ENCODE data around the gene NIM1K. TPM values are rescaled to one million over a fixed set of nuclear protein-coding genes. Genes with fewer than 3 reads are reported as not detected.

NIM1K gene
- 0.25 TPM for polyA plus RNA-seq (2012; ENCODE audit: insufficient read depth, insufficient read length, low read depth)

- H3K36me3 ChIP-seq = no peaks in the 10 kb centered on the region
- no peaks in the 10 kb centered on the region for H3K4me1 ChIP-seq
- no peak for TF ChIP-seq CTCF (IDR thresholded peaks at IDR 0.05; ENCODE audit: low read depth, low read length)
- no peaks in the 10 kb centered on the region for H3K27me3 ChIP-seq
- DNase-seq = peak; percentile 88
- H3K4me3 ChIP-seq (ENCODE audit: low read depth, low read length) = peak within 1 kb of the TSS; percentile 76
- H3K9me3 ChIP-seq = no peaks in the 10 kb centered on the region
Measured at GRCh38 chr5:43191740-43192557, at the start of gene NIM1K. TSS of gene NIM1K (plus strand) at chr5:43192225. CDS start at chr5:43245776, 53,551 bp downstream.

DNA sequence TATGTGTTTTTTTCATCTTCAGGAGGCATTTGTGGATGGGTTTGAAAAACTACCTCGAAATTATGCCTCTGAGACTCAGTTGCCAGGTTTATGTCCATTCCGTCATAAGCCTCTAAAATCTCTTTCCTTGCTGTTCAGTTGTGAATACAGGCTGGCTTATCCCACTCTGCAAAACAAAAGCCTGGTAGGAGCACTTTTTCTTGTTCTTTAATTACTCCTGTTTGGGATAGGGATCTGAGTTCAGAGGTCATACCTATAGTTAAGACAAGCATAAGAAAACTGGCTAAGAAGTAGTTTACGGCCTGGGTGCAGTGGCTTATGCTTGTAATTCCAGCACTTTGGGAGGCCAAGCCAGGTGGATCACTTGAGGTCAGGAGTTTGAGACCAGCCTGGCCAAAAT, 47.0 kb upstream of the NIM1K start:
- H3K36me3 ChIP-seq = peaks cover 23% of the 10 kb centered on the region
- no peak for TF ChIP-seq CTCF (IDR thresholded peaks at IDR 0.05; ENCODE audit: low read depth, low read length)
- no peaks in the 10 kb centered on the region for H3K9me3 ChIP-seq
- H3K4me1 ChIP-seq = peaks cover 7% of the 10 kb centered on the region
- H3K27me3 ChIP-seq = no peaks in the 10 kb centered on the region
- no peak overlapping the region for H3K4me3 ChIP-seq (ENCODE audit: low read depth, low read length)
- no peak for DNase-seq

DNA sequence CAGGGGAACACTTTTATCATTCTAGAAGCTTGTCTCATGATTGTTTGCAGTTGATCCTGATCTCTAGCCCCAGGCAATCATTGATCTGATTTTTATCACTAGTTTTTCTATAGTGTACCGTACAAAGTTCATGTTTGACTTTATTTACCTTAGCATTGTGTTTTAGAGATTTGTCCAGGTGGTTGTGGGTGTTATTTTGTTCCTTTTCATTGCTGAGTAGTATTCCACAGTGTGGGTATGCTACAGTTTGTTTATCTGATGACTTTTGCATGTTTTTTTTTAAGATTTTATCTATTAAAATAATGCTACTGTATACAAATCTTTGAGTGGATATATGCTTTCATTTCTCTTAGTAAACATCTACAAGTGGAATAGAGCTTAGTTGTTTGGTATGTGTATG, 45.1 kb upstream of the NIM1K start:
- peaks cover 15% of the 10 kb centered on the region for H3K36me3 ChIP-seq
- no peak for DNase-seq
- H3K9me3 ChIP-seq = no peaks in the 10 kb centered on the region
- no peak overlapping the region for H3K4me3 ChIP-seq (ENCODE audit: low read depth, low read length)
- peaks cover 11% of the 10 kb centered on the region for H3K4me1 ChIP-seq
- H3K27me3 ChIP-seq = no peaks in the 10 kb centered on the region
- no peak for TF ChIP-seq CTCF (IDR thresholded peaks at IDR 0.05; ENCODE audit: low read depth, low read length)

- Histone ChIP-seq H3K4me1 (peaks cover 11% of the 10 kb centered on the region), H3K4me3 (ENCODE audit: low read depth, low read length) (no peak overlapping the region), H3K36me3 (peaks cover 13% of the 10 kb centered on the region), H3K27me3 (no peaks in the 10 kb centered on the region), H3K9me3 (no peaks in the 10 kb centered on the region)
- TF ChIP-seq CTCF (IDR thresholded peaks at IDR 0.05; ENCODE audit: low read depth, low read length) = no peak
- DNase-seq = no peak
Measured at GRCh38 chr5:43148417-43148816, 43.6 kb upstream of the NIM1K start.

DNA sequence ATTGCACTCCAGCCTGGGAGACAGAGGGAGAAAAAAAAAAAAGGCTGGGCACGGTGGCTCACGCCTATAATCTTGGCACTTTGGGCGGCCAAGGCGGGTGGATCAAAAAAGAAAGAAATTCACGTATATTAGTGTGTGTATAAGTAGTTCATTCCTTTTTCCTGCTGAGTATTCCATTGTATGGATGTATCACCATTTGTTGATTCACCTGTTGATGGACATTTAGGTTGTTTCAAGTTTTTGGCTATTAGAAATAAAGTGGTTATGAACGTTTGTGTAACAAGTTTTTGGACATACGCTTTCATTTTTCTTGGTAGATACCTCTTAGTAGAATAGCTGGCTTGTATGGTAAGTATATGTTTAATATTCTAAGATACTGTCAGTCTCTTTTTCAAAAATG, 42.8 kb upstream of the NIM1K start:
- Histone ChIP-seq H3K36me3 (peaks cover 13% of the 10 kb centered on the region), H3K4me3 (ENCODE audit: low read depth, low read length) (no peak overlapping the region), H3K9me3 (no peaks in the 10 kb centered on the region), H3K4me1 (peaks cover 11% of the 10 kb centered on the region), H3K27me3 (no peaks in the 10 kb centered on the region)
- no peak for DNase-seq
- no peak for TF ChIP-seq CTCF (IDR thresholded peaks at IDR 0.05; ENCODE audit: low read depth, low read length)

- Histone ChIP-seq H3K27me3 (no peaks in the 10 kb centered on the region), H3K4me1 (peaks cover 18% of the 10 kb centered on the region), H3K36me3 (peaks cover 13% of the 10 kb centered on the region), H3K4me3 (ENCODE audit: low read depth, low read length) (no peak overlapping the region), H3K9me3 (no peaks in the 10 kb centered on the region)
- DNase-seq = no peak
- TF ChIP-seq CTCF (IDR thresholded peaks at IDR 0.05; ENCODE audit: low read depth, low read length) = no peak
Measured at GRCh38 chr5:43150075-43150474, 42.0 kb upstream of the NIM1K start.
